ENCODE measurements around the gene VARS2.

Gene VARS2

GRCh38 chr6:30931969-30932645, 18.1 kb downstream of the VARS2 start, which contains the start of gene SFTA2:
Gene SFTA2 (minus strand): TSS chr6:30932170. CDS start chr6:30932096, 74 bp downstream.
- no peak for DNase-seq

- DNase-seq: no peak
Observed at GRCh38 chr6:30932665-30933365, 18.8 kb downstream of the VARS2 start.

GRCh38 chr6:30935018-30935417, 21.0 kb downstream of the VARS2 start:
- DNase-seq: no peak

- DNase-seq: no peak
Observed at GRCh38 chr6:30937265-30937664, 23.2 kb downstream of the VARS2 start.

GRCh38 chr6:30938730-30939129, 24.7 kb downstream of the VARS2 start:
- no peak for DNase-seq

GRCh38 chr6:30939473-30939872, 25.4 kb downstream of the VARS2 start:
- no peak for DNase-seq

GRCh38 chr6:30940361-30940986, 26.4 kb downstream of the VARS2 start, which contains the start of gene MUCL3:
Gene MUCL3 (plus strand): TSS chr6:30940973. CDS start chr6:30941000, 27 bp downstream.
- no peak for DNase-seq

GRCh38 chr6:30942338-30943060, 28.5 kb downstream of the VARS2 start:
- peak; percentile 10 to 46 for DNase-seq

- no peak for DNase-seq
Observed at GRCh38 chr6:30944051-30944450, 30.0 kb downstream of the VARS2 start.

GRCh38 chr6:30945281-30945680, 31.2 kb downstream of the VARS2 start:
- DNase-seq: no peak

GRCh38 chr6:30947231-30947630, 33.2 kb downstream of the VARS2 start:
- no peak for DNase-seq

GRCh38 chr6:30948811-30949210, 34.8 kb downstream of the VARS2 start:
- DNase-seq: no peak

- DNase-seq: no peak
Observed at GRCh38 chr6:30951907-30952469, 38.0 kb downstream of the VARS2 start.

- DNase-seq: no peak
Observed at GRCh38 chr6:30954631-30955366, 40.8 kb downstream of the VARS2 start.

- DNase-seq: peak in 1 of 2 experiments; percentile 61
Observed at GRCh38 chr6:30955367-30956042, 41.5 kb downstream of the VARS2 start.

GRCh38 chr6:30957716-30958115, 43.7 kb downstream of the VARS2 start:
- no peak for DNase-seq

- DNase-seq: peak in 1 of 2 experiments; percentile 11
Observed at GRCh38 chr6:30960907-30961673, 47.1 kb downstream of the VARS2 start.

GRCh38 chr6:30962716-30963115, 48.7 kb downstream of the VARS2 start:
- no peak for DNase-seq

GRCh38 chr6:30963641-30964040, 49.6 kb downstream of the VARS2 start:
- no peak for DNase-seq

- no peak for DNase-seq
Observed at GRCh38 chr6:30964075-30964474, 50.0 kb downstream of the VARS2 start.

- DNase-seq: no peak
Observed at GRCh38 chr6:30965140-30965601, 51.1 kb downstream of the VARS2 start.
